DOHH2 (cell line): Measurements from ENCODE around the gene COPZ2.

Source experiments
- EZH2phosphoT487 ChIP-seq: fragments of 200-600 bp; sonication (generic); IDR thresholded peaks from 2 replicates; pipeline ENCODE4 v1.6.1; 2017; ENCODE audit warnings: borderline replicate concordance, mild to moderate bottlenecking, antibody characterized with exemption, low read length, moderate library complexity, mixed read lengths
- TF ChIP-seq, protein P1 (sequence below): fragments of 200-600 bp; sonication (generic); IDR thresholded peaks from one replicate; pipeline ENCODE4 v1.5.1; 2014; ENCODE audit warnings: antibody characterized with exemption, mild to moderate bottlenecking, low read depth, low read length; ENCODE audit not compliant: poor library complexity, severe bottlenecking

GRCh38 chr17:47987240-47987835 lies 50.3 kb downstream of the COPZ2 start:
- TF ChIP-seq, protein P1, sequence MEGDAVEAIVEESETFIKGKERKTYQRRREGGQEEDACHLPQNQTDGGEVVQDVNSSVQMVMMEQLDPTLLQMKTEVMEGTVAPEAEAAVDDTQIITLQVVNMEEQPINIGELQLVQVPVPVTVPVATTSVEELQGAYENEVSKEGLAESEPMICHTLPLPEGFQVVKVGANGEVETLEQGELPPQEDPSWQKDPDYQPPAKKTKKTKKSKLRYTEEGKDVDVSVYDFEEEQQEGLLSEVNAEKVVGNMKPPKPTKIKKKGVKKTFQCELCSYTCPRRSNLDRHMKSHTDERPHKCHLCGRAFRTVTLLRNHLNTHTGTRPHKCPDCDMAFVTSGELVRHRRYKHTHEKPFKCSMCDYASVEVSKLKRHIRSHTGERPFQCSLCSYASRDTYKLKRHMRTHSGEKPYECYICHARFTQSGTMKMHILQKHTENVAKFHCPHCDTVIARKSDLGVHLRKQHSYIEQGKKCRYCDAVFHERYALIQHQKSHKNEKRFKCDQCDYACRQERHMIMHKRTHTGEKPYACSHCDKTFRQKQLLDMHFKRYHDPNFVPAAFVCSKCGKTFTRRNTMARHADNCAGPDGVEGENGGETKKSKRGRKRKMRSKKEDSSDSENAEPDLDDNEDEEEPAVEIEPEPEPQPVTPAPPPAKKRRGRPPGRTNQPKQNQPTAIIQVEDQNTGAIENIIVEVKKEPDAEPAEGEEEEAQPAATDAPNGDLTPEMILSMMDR = no peak
- no peak for TF ChIP-seq EZH2phosphoT487
